Trophoblast cell (in vitro differentiated cells and primary cell): ENCODE data around the gene SPIN1.
A peak's percentile ranks its signal among the peaks of the same experiment; 100 is the strongest.
"Not testable (repeated sequence)": the region's sequence is repeated elsewhere in the genome, so short reads cannot be mapped to it uniquely, and the experiment has no call there.

Experiments used
- DNase-seq, 2 donors: peaks; one replicate each; pipeline ENCODE4 v3.0.0-alpha.2; 2016
- H2AFZ ChIP-seq: 2 replicates; pipeline ENCODE4 v1.6.1; 2013; ENCODE audit warnings: low read length, moderate library complexity, mild to moderate bottlenecking; ENCODE audit not compliant: insufficient read depth, poor library complexity
- H2AK5ac ChIP-seq: 2 replicates; pipeline ENCODE4 v1.6.1; 2013; ENCODE audit warnings: mild to moderate bottlenecking, low read length
- H2BK120ac ChIP-seq: 2 replicates; pipeline ENCODE4 v1.6.1; 2013; ENCODE audit warnings: low read length, mild to moderate bottlenecking, moderate library complexity; ENCODE audit not compliant: insufficient read depth, poor library complexity
- H2BK12ac ChIP-seq: 2 replicates; pipeline ENCODE4 v1.6.1; 2013; ENCODE audit warnings: mild to moderate bottlenecking, low read length, moderate library complexity
- H2BK5ac ChIP-seq: 2 replicates; pipeline ENCODE4 v1.6.1; 2013; ENCODE audit warnings: low read length, low read depth, moderate library complexity, mild to moderate bottlenecking; ENCODE audit not compliant: poor library complexity
- H3K14ac ChIP-seq: 2 replicates; pipeline ENCODE4 v1.6.1; 2013; ENCODE audit warnings: mild to moderate bottlenecking, low read length
- H3K18ac ChIP-seq: 2 replicates; pipeline ENCODE4 v1.6.1; 2013; ENCODE audit warnings: mild to moderate bottlenecking, low read length
- H3K23ac ChIP-seq: 2 replicates; pipeline ENCODE4 v1.6.1; 2013; ENCODE audit warnings: low read length
- H3K27ac ChIP-seq: 2 replicates; pipeline ENCODE4 v1.5.1; 2013; ENCODE audit warnings: low read depth, mild to moderate bottlenecking, inconsistent platforms, low read length, moderate library complexity
- H3K27me3 ChIP-seq: 2 replicates; pipeline ENCODE4 v1.6.1; 2013; ENCODE audit warnings: inconsistent platforms, mild to moderate bottlenecking, low read length, moderate library complexity; ENCODE audit not compliant: insufficient read depth
- H3K36me3 ChIP-seq, 2 experiments: 1 replicate in 1 of 2; 2 replicates in 1 of 2; pipeline ENCODE4 v1.6.1; 2013; ENCODE audit warnings: low read length in 2 of 2, mild to moderate bottlenecking in 2 of 2, moderate library complexity in 1 of 2; ENCODE audit not compliant: insufficient read depth in 2 of 2, control insufficient read depth in 1 of 2
- H3K4ac ChIP-seq: 2 replicates; pipeline ENCODE4 v1.6.1; 2013; ENCODE audit warnings: low read depth, mild to moderate bottlenecking, low read length, moderate library complexity
- H3K4me1 ChIP-seq, 2 experiments: 1 replicate in 1 of 2; 2 replicates in 1 of 2; pipeline ENCODE4 v1.6.1; 2013; ENCODE audit warnings: low read length in 2 of 2, mild to moderate bottlenecking in 2 of 2, moderate library complexity in 1 of 2; ENCODE audit not compliant: insufficient read depth in 2 of 2, control insufficient read depth in 1 of 2
- H3K4me2 ChIP-seq: 2 replicates; pipeline ENCODE4 v1.6.1; 2013; ENCODE audit warnings: inconsistent platforms, mild to moderate bottlenecking, low read length, moderate library complexity
- H3K4me3 ChIP-seq: 2 replicates; pipeline ENCODE4 v1.5.1; 2013; ENCODE audit warnings: mild to moderate bottlenecking, low read depth, low read length, inconsistent platforms
- H3K79me1 ChIP-seq: one replicate; pipeline ENCODE4 v1.6.1; 2013; ENCODE audit warnings: low read length
- H3K79me2 ChIP-seq: 2 replicates; pipeline ENCODE4 v1.6.1; 2013; ENCODE audit warnings: low read length, mild to moderate bottlenecking; ENCODE audit not compliant: control insufficient read depth, insufficient read depth, poor library complexity
- H3K9ac ChIP-seq: 2 replicates; pipeline ENCODE4 v1.6.1; 2013; ENCODE audit warnings: mild to moderate bottlenecking, low read length
- H3K9me3 ChIP-seq: 2 replicates; pipeline ENCODE4 v1.6.1; 2013; ENCODE audit warnings: low read depth, mild to moderate bottlenecking, control low read depth, inconsistent platforms, low read length; ENCODE audit not compliant: insufficient read depth
- H4K12ac ChIP-seq: 2 replicates; pipeline ENCODE4 v1.6.1; 2013; ENCODE audit warnings: low read depth, mild to moderate bottlenecking, low read length, moderate library complexity
- H4K8ac ChIP-seq: 2 replicates; pipeline ENCODE4 v1.6.1; 2013; ENCODE audit warnings: low read depth, mild to moderate bottlenecking, low read length, moderate library complexity
- H4K91ac ChIP-seq: one replicate; pipeline ENCODE4 v1.6.1; 2013; ENCODE audit warnings: low read depth, mild to moderate bottlenecking, low read length, moderate library complexity
- WGBS: extraction: QIAGEN DNeasy Blood & Tissue Kit; methylation state at CpG from one replicate; pipeline ENCODE4 v1.1.7; 2013; ENCODE audit warnings: missing lambda C conversion rate; ENCODE audit not compliant: insufficient read length, insufficient coverage; ENCODE audit errors: extremely low coverage; 5-methylcytosine and 5-hydroxymethylcytosine counted together

SPIN1 gene

DNA sequence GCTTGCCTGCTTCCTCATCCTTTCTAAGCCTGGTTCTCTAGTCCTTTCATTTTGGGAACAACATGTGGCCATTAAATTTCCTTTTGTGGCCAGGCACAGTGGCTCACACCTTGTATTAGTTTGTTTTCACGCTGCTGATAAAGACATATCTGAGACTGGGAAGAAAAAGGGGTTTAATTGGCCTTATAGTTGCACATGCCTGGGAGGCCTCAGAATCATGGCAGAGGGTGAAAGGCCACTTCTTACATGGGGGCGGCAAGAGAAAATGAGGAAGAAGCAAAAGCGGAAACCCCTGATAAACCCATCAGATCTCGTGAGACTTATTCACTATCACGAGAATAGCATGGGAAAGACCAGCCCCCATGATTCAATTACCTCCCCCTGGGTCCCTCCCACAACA, 37.9 kb upstream of the SPIN1 start:
- H2AFZ ChIP-seq, H3K79me1 ChIP-seq, H3K18ac ChIP-seq, DNase-seq, H4K8ac ChIP-seq, H3K36me3 ChIP-seq, H3K9ac ChIP-seq, H3K79me2 ChIP-seq, H2BK12ac ChIP-seq, H3K4me2 ChIP-seq, H4K12ac ChIP-seq, H3K27ac ChIP-seq, H3K23ac ChIP-seq, H3K9me3 ChIP-seq, H2AK5ac ChIP-seq, H2BK5ac ChIP-seq, H3K4ac ChIP-seq, H3K4me3 ChIP-seq, H3K14ac ChIP-seq, H3K27me3 ChIP-seq, H2BK120ac ChIP-seq, H4K91ac ChIP-seq, H3K4me1 ChIP-seq: not testable (repeated sequence)
- no CpG with 5 or more reads among the region's 5 CpGs for WGBS

DNA sequence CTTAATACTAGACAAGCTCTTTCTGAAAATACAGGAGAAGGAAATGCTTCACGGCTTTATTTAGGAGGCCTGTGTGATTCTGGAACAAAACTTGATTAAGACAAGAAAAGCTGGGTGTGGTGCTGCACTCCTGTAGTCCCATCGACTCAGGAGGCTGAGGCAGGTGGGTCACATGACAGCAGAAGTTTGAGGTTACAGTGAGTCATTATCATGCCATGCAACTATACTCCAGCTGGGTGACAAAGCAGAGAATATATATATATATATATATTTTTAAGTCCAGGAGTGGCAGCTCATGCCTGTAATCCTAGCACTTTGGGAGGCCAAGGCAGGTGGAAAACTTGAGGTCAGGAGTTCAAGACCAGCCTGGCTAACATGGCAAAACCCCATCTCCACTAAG, 33.1 kb upstream of the SPIN1 start:
- Histone ChIP-seq H2BK5ac (no peak overlapping the region), H2BK120ac (no peak overlapping the region), H3K23ac (no peak overlapping the region), H3K9ac (no peak overlapping the region), H3K14ac (no peak overlapping the region), H3K4ac (no peak overlapping the region), H2AFZ (no peak overlapping the region), H3K4me2 (no peak overlapping the region), H4K8ac (no peak overlapping the region), H3K79me2 (no peaks in the 10 kb centered on the region), H3K36me3 (peaks cover 0 to 2% of the 10 kb centered on the region in 2 experiments), H3K27ac (no peak overlapping the region), H3K4me1 (peaks cover 0 to 1% of the 10 kb centered on the region in 2 experiments), H2AK5ac (no peak overlapping the region), H3K9me3 (no peaks in the 10 kb centered on the region), H3K79me1 (no peaks in the 10 kb centered on the region), H3K27me3 (no peaks in the 10 kb centered on the region), H4K91ac (no peak overlapping the region), H3K4me3 (no peak overlapping the region), H4K12ac (no peak overlapping the region), H2BK12ac (no peak overlapping the region), H3K18ac (no peak overlapping the region)
- no CpG with 5 or more reads among the region's 2 CpGs for WGBS
- DNase-seq: no peak

DNA sequence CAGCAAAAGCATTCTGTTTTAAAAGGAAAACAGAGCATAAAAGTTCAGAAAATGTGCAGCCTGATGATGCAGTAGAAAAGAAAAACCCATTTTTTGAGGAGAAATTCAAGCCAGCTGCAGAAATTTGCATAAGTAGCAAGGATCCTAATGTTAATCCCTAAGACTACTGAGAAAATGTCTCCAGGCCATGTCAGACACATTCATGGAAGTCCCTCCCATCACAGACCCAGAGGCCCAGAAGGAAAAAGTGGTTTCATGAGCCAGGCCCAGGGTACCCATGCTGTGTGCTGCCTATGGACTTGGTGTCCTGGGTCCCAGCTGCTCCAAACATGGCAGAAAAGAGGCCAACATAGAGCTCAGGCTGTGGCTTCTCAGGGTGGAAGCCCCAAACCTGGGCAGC, 31.0 kb upstream of the SPIN1 start:
- peak overlapping the region; percentile 64 for H2AK5ac ChIP-seq
- H2AFZ ChIP-seq, H4K8ac ChIP-seq, H3K23ac ChIP-seq, H3K4me1 ChIP-seq, H2BK12ac ChIP-seq, H3K9ac ChIP-seq, H3K79me1 ChIP-seq, H3K27me3 ChIP-seq, H3K9me3 ChIP-seq, H4K91ac ChIP-seq, H2BK120ac ChIP-seq, H4K12ac ChIP-seq, H3K4me3 ChIP-seq, H3K4me2 ChIP-seq, H2BK5ac ChIP-seq, H3K27ac ChIP-seq, H3K18ac ChIP-seq, H3K79me2 ChIP-seq, H3K4ac ChIP-seq, DNase-seq, H3K36me3 ChIP-seq, H3K14ac ChIP-seq: not testable (repeated sequence)

DNA sequence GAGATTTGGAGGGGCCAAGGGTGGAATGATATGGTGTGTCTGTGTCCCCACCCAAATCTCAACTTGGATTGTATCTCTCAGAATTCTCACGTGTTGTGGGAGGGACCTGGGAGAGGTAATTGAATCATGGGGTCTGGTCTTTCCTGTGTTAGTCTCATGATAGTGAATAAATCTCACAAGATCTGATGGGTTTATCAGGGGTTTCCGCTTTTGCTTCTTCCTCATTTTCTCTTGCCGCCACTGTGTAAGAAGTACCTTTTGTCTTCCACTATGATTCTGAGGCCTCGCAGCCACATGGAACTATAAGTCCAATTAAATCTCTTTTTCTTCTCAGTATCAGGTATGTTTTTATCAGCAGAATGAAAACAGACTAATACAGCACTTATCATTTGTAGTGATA, 29.5 kb upstream of the SPIN1 start:
- H4K8ac ChIP-seq: no peak overlapping the region
- H3K4ac ChIP-seq: no peak overlapping the region
- H3K18ac ChIP-seq: no peak overlapping the region
- peaks cover 0 to 2% of the 10 kb centered on the region in 2 experiments for H3K4me1 ChIP-seq
- H3K27me3 ChIP-seq: no peaks in the 10 kb centered on the region
- H3K4me3 ChIP-seq: no peak overlapping the region
- peaks cover 0 to 2% of the 10 kb centered on the region in 2 experiments for H3K36me3 ChIP-seq
- no peak overlapping the region for H2BK5ac ChIP-seq
- H3K9me3 ChIP-seq: no peaks in the 10 kb centered on the region
- no peak overlapping the region for H3K27ac ChIP-seq
- no peaks in the 10 kb centered on the region for H3K79me1 ChIP-seq
- no peak overlapping the region for H2BK12ac ChIP-seq
- no peak overlapping the region for H2AK5ac ChIP-seq
- no peak overlapping the region for H3K4me2 ChIP-seq
- no peak overlapping the region for H4K91ac ChIP-seq
- no peak overlapping the region for H3K14ac ChIP-seq
- H3K23ac ChIP-seq: no peak overlapping the region
- no peak overlapping the region for H2BK120ac ChIP-seq
- H3K9ac ChIP-seq: no peak overlapping the region
- no CpG with 5 or more reads among the region's 4 CpGs for WGBS
- DNase-seq: no peak
- no peak overlapping the region for H2AFZ ChIP-seq
- no peak overlapping the region for H4K12ac ChIP-seq
- no peaks in the 10 kb centered on the region for H3K79me2 ChIP-seq
